OCI-LY3 (cell line): Measurements from ENCODE around the gene CAMK2A.

Source experiments
- CTCF ChIP-seq: fragments of 200-600, 300-600 bp; sonication (generic); IDR thresholded peaks from 2 replicates; pipeline ENCODE4 v1.5.1; 2014; ENCODE audit warnings: antibody characterized with exemption, low read length, low read depth
- EZH2phosphoT487 ChIP-seq: fragments of 200-600 bp; shearing (Covaris generic); IDR thresholded peaks from 2 replicates; pipeline ENCODE4 v1.6.1; 2018; ENCODE audit warnings: antibody characterized with exemption, mixed run types, low read depth

GRCh38 chr5:150291388-150292385 lies 2.1 kb upstream of the CAMK2A start:
- no peak for TF ChIP-seq CTCF
- TF ChIP-seq EZH2phosphoT487 = no peak
